CD4-positive, alpha-beta T cell treated with Interleukin-10 for 1 hour (primary cell): ENCODE results near the gene YPEL2.
A peak's percentile ranks its signal among the peaks of the same experiment; 100 is the strongest.

Experiments
- DNase-seq: peaks from one replicate; pipeline ENCODE4 v3.0.0-alpha.2; 2020

The YPEL2 gene

DNA sequence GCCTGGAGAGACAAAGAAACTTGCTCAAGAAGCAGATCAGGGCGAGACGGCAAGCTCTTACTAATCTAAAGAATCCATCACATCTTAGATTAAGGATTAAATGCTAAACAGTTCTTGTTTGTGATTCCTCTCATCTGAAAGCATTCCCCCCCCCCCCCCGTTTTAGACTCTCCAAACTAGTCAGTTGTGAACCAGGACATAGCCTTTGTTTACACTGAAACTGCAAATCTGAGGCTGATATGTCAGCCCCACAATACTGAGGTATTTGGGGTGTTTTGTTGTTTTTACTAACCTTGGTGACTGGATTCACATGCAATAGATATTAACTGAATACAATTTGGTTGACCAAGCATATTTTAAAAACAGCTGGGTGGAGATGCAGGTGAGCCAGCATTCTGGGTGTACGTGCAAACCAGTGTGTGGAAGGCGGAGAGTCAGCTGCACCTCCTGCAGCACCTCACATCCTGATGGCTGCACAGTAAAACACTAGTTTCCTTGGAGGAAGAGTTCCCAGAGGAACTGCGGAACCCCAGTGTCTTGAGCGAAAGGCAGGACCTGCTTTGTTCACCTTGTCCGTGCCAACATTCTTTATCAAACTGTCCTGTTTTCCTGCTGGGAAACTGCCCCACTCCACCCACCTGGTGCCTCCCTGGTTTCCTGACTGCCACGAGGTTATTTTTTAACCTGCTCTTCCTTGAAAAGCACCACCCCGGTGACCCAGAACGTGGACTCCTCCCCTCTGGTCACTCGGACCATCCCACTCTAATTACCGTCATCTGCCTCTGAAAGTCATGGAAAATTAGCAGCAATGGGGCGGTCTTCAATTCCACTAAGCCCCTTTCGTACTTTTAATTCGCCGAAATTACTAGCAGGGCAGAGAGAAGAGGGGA, 1.2 kb upstream of the YPEL2 start:
- DNase-seq, result no peak

DNA sequence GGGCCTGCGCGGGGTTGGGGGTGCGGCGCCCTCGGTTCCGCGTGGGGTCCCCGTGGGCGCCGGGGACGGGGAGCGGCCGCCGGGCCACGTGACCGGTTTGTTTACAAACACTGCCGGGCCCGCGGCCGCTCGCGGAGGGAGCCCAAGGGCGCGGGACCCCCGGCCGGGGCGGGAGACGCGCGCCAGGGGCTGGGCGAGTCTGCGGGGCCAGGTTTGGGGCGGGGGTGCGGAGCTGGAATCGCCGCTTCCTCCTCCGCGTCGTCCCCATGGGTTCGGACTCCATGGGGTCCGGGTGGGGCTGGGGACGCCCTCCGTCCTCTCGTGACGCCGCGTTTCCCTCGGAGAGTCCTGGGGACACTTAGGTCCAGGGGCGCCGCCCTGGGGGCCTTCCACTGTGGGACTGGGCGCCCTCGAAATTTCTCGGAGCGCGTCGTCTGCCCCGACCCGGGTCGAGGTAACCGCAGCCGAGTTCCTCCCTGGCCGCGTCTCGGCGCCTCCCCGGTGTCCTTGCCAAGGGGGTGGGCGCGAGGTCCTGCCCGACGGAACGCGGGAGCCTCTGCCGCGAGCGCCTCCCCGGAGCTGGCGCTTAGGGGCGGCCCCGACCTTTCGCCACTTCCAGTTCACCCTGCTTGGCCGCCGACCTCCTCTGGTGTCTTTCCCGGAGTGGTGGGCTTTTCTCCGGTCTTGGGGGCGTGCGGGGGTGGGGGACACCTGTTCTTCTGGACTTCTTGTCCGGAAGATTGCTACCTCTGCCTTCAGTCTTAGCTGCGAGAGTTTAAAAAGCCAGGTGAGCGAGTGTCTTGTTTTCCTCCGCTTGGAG, 684 bp downstream of the YPEL2 start:
- peak; percentile 20 for DNase-seq

DNA sequence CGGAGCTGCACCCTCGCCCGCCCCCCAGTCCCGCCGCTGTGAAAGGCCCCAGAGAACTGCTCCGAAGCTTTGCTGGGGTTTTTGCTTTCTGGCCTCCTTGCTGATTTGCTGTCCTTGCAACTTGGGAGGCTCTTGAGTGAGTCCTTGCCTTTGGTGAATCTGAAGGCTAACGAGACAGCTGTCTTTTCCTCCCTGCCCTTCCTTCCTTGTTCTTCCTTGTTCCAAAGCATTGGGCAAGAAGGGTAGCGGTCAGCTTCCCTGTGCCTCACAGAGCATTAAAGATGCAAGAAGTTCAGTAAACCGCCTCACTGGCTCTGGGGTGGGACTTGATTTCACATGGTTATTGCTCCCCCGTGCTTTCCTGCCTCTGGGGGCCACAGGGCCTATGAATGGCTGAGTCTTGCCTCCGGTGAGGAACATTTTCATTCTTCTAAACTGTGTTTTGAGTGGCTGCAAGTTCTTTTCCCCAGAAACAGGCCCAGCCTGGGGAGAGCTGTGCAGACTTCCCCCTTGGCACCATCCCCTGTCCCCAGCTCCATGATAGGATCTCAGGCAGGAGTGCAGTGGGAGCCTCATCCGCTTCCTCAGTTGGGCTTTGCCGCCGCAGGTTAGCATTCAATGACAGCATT, 1.4 kb downstream of the YPEL2 start:
- no peak for DNase-seq

DNA sequence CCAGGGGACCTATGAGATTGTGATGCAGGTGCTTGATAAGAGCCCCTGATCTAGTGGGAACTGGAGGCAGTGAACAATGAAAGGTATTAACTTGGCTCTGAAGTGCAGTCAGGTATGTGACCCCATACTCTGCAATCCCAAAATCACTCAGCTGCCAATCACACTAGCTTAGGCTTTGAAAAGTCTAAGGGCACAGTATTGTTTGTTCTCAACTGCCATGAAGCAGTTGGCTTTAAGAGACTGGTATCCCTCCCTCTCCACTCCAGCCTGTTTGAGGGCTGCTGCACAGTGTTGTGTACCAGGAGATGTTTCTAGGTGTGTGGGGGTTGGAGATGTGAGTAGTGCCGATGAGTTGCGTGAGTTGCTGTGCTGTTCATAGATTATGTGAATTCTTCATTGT, 2.4 kb downstream of the YPEL2 start:
- DNase-seq, result no peak

DNA sequence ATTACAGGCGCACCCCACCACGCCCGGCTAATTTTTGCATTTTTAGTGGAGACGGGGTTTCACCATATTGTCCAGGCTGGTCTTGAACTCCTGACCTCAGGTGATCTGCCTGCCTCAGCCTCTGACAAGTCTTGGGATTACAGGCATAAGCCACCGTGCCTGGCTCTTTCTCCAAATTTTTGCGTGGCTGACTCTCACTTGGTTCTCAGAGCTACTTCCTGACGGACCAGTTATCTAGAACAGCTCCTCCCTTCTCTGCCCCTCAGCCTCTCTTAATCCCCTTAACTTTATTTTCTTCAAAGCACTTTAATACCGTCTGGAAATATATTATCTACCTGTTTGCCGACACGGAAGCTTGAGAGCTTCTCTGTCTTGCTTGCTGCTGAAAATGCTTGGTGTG, 4.2 kb downstream of the YPEL2 start:
- DNase-seq, result no peak

DNA sequence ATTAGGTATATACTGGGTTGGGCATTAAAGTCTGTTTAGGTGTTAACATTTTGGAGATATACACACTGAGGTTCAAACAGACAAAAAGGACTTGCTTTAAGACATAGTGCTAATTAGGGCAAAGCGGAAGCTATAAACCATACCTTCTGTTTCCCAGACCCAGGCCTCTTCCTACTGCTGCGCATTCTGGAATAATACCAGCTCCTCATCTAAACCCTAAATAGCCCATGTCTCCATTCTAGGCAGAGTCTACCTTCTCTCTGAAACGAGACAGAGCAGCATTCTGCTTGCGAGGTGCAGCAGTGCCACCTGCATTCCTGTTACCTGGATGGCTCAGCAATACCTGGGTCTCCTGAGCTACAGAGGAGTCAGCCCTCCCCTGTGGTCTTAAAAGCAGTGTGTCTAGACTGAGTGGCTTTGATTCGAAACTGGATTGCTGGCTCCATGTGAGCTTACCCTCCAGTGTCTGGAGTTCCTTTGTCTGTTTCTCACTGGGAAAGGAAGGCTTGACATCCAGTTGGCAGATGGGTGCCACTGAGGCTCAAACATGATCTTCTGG, 6.4 kb downstream of the YPEL2 start:
- no peak for DNase-seq

DNA sequence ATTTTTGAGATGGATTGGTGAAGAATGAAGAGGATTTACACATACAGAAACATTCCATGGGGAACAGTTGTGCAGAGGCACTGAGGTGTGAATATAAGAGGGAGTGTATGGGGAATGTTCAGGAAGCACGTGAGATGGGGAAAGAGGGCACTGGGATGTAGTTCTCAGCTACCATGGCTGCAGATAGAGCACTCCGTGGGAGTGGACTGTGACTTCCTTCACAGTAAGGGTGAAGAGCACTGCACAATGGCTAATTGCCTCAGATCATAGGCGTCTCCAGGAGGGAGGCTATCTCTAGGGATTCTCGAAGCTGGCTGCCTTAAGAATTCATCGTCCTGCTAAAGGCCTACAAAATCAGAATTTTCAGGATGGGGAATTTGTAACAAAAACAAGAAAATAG, 7.0 kb downstream of the YPEL2 start:
- no peak for DNase-seq

DNA sequence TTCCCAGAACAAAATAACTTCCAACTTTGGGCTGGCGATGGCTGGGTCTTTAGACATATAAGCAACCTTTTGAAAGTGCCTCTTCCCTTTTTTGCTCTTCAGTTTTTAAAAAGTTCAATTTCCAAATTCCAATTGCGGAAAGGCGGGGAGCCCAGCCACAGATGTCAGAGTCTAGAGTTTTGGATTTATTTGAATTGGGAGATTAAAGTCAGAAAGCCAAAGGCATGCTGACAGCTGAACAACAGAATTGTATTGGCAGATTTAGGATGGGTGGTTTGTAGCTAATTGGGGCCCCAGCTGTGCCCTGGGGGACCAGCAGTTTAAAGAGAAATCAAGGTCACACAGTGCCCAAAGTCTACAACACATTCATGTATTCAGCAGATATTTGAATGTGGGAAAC, 10.5 kb downstream of the YPEL2 start:
- DNase-seq, result no peak

DNA sequence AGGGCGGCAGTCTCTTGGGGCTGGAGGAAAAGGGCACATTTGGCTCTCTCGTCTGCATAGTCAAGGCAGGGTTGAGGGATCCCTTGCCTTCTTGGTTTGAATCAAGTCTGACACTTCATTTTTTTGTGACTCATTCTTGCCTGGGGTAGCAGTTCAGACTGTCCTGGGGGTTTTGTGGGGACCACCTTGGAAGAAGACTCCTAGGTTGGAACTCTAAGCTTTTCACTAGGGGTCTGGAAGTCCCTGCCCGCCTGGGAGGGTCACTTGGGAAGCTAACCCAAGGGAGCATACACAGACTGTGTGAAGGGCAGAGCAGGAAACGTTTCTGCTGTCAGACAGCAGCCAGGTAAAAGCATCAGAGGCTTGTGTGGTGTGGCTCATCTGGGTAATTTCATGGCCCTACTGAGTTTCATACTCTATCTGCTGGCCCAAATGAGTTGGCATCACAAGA, 11.3 kb downstream of the YPEL2 start:
- DNase-seq, result no peak

DNA sequence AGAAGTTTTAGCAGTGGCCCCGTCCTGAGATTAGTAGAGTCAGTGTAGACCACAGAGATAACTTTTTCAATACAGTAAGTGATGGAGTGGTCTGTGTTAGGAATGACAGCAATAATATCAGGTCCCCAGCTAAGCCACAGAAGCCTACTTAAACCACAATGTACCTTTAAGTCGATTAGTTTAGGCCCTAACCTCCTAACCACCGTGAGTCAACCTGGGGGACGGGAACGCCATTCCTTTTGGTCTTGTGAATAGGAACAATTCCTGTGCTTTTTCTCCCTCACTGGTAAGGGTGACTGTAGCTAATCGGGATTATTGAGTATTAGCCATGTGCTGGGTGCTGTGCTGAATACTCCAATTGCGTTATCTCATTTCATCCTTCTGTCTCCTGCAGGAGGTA, 14.0 kb downstream of the YPEL2 start:
- DNase-seq, result no peak

DNA sequence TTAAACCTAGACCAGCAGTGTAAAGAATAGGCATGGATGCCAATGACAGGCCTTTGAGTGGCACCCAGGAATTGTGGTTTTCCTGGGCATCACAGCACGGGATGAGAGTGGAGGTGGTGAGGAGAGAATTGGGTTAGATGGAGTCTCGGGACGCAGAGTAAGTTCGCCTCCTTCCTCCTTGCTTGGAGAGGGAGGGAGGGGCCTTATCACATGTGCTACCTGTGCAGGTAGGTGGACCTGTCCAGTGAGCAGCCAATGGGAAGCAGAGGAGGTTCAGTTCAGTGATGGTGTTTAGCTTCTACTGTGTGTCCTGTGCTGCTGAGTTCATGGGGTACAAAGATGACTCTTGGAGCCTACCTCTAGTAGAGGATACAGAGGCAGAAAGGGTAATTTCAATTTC, 14.9 kb downstream of the YPEL2 start:
- no peak for DNase-seq

DNA sequence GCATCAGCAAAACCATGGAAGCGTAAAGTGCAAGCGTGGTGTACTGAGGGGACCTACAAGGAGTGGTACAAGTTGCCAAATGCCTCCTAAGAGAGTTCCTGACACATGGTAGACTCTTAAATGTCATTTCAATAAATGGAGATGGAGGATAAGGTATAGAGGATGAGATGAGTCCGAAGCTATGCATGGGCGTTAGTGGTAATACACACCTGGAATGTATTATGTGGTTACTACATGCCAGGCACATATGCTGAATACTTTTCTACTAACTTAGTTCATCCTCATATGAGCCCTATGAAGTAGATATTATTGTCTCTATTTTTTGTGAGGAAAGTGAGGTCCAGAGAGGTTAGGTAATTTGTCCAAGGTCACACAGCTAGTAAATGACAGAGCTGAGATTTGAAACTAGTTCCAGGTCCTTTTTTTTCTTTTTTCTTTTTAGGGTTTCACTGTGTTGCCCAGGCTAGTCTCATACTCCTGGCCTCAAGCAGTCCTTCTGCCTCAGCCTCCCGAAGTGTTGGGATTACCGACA, 15.5 kb downstream of the YPEL2 start:
- DNase-seq, result no peak

DNA sequence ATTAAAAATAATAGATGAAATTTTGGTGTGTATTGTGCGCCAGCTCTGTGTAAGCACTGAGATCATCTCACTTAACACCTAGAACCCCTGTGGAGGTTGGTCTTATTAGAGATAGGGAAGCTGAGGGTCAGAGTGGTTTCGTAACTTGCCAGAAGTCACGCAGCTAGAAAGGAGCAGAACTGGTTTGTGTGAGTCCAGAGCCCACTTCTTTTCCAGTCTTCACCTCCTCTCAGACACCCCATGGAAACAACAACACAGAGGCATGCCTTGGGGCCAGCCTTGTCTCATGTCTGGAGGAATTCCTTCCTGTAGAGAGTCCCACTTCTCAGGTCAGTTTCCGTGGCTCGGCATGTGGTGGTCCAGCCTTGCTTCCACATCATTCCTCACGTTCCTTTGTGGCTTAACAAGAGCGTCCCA, 16.5 kb downstream of the YPEL2 start:
- no peak for DNase-seq

DNA sequence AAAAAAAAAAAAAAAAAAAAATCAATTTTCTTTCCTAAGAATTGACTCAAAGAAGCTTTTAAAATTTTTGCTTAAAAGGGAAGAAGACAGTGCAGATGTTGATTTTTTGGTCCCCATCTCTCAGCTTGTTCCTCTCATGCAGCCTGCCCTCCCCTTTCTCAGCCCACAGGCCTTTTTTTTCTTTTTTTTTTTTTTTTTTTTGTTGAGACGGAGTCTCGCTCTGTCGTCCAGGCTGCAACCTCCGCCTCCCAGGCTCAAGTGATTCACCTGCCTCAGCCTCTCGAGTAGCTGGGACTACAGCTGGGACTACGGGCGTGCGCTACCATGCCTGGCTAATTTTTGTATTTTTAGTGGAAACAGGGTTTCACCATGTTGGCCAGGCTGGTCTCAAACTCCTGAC, 17.7 kb downstream of the YPEL2 start:
- no peak for DNase-seq

DNA sequence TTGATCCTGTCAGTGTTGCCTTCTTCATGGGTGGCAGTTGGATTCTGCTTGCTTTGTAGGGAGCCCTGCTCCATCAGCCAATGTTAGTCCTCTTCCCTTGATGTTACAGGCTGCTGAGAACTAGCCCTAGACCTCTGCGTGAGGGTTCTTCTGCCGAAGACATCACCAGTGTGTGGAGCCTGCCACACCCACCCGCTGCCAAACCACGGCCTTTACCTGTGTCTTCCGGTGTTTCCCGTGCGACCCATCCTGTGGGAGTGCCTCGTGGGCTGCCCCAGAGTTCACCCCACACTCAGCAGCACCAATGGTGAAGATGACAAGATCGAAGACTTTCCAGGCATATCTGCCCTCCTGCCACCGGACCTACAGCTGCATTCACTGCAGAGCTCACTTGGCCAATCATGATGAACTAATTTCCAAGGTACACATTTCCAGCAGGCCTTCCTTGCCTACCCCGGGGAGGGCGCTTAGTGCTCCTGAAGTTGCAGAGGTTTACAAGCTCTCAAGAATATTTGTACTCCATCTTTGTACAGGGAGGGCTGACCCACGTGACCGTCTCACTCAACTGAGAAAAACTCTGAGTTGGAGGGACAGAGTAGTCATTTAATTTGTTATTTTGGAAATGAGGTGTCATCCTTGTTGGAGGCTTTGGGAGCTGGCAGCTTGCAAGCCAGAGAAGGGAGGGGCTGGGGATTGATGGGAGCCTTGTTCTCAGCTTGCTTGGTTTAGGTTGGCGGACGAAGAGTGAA, 21.8 kb downstream of the YPEL2 start:
- DNase-seq, result no peak

DNA sequence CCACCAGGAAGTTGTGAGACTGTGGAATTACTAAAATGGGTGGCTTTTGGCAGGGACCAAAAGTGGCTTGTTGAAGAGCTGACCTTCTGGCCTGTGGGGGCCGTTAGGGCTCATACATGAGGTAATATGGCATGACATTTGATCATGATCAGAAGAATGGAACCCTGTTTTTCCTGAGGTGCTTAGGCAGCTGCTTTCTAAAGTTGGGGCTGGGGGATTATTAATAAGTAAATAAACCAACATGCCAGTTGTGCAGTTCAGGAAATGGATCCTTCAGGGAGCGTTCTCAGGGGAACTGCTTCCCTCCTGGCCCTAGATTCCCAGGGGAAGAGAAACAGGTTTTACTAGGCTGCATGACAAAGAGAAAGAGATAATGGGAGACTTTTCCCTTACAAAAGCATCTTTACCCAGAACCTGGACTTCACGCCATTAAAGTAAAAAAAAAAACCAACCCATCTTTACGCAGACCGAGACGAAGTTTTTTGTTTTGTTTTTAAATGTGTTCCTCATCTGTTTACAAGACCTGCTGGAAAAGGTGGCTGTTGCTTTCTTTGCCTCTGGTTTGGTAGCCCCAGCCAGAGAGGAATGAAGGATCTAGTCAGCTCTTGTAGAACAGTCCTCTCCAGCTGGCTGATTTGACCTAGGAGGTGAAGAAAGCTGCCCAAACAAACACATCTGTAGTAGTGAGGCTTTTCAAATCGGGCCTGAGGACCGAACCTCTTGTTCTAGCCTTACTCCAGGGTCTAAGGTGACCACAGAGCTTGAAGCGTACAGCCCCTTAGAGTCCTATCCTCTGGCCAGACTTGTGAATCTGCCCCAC, 22.7 kb downstream of the YPEL2 start:
- no peak for DNase-seq

DNA sequence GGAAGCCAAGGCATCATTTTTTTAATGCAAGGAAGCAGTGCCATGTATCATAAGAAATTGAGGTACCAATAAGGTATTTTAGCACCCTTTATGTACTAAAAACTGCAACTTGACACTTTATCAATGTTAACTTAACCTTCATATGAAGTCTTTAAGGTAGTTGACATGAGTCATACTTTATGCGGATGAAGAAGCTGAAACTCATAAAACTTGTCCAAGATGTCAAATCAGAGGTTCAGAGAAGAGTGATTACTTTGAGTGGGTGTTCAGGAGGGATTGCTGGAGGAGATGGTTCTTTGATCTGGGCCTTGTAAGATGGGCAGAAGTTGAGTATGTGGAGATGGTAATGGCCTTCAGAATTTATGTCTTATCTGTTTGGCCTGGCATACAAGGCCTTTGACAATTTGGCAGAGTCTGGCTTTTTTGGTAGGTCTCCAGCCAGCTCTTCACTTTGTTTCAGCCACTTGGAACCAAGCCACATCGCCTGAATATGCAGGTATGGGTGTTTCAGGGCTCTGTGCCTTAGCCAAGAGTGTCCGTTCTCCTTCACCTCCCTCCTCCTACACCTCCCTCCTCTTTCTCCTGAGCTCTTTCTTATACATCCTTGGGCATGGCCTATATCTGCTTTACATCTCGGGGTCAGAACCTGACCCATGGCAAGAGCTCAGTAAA, 23.7 kb downstream of the YPEL2 start:
- DNase-seq, result no peak

DNA sequence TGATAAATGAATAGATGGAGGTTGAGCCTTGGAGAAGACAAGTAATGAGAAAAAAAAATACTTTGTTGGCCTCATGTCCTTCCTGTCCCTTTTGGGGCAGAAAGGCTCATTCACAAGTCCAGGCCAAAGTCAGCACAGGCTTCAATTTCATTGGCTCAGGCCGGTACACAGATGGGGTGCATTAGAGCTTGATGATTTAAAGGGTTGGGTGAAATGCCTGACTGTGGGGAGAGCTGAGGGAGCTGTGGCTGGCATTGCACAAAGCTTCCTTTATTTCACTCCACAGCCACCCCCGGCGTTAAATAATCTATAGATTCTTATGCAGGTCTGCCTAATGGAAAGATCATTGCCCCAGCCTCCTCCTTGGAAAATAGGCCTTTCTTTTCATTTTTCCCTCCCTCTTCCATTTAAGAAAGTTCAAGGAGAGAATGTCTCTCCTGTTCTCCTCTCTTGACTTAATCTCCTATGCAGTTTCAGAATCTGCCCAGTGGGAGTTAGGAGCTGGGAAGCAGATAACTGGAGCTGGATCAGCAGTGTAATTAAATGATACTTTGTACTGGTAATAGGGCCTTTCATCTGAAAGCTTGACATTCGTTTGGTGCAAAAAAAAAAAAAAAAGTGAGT, 24.4 kb downstream of the YPEL2 start:
- DNase-seq, result no peak

DNA sequence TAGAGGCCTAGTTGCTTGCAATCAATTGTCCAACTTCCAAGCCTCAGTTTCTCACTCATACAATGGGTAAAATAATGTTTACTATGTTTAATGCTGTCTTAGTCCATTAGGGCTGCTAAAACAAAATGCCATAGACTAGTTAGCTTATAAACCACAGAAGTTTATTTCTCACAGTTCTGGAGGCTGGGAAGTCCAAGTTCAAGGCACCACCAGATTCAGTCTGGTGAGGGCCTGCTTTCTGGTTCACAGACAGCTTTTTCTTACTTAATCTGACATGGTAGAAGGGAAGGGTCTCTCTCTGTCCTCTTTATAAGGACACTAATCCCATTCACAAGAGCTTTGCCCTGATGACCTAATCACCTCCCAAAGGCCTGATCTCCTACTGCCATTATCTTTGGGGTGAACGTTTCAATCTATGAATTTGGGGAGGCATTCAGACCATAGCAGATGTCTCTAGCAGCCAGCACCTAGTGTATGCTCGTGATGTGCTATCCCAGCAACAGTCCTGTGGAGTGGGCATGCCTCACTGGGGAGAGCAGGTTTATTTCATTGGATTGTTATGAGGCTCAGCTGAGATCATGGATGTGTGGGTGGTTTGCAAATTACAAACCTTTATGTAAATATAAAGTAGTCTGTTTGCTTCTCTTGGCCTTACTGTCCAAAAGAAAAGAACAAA, 25.2 kb downstream of the YPEL2 start:
- no peak for DNase-seq

DNA sequence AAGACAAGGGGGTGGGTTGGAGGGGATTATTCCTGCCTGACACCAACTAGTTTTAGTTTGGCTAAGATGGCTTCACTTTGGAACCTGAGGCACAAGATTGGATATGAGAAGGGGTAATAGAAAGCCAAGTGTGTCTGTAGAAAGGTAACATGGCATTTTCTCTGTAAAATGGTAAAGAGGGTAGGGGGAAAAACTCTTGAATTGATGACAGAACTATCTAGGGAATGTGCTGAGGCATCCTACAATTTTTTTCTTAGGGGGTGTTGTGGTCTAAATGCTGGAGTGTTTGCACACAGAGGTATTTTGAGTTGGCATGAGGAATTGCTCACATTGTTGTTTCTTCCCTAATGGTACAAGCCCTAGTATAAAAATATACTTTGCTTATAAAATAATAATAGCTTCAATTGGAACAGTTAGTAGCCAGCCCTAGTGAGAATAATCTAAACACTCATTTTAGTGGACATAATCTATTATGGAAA, 25.8 kb downstream of the YPEL2 start:
- no peak for DNase-seq
